H9 (cell line): Measurements from ENCODE around the gene PDIA6. TPM values are rescaled to one million over a fixed set of nuclear protein-coding genes. Genes with fewer than 3 reads are reported as not detected.

Experiments used
- DNase-seq: peaks from one replicate; pipeline ENCODE4 v3.0.0-alpha.2; 2017
- H2AFZ ChIP-seq: one replicate; pipeline ENCODE4 v1.6.1; 2013; ENCODE audit warnings: mild to moderate bottlenecking, low read length, control low read depth, moderate library complexity
- H2AK5ac ChIP-seq: 2 replicates; pipeline ENCODE4 v1.6.1; 2013; ENCODE audit warnings: low read length, control low read depth, mixed read lengths; ENCODE audit not compliant: insufficient read length
- H2BK120ac ChIP-seq: one replicate; pipeline ENCODE4 v1.6.1; 2013; ENCODE audit warnings: low read depth, mild to moderate bottlenecking, low read length, control low read depth, inconsistent platforms; ENCODE audit not compliant: poor library complexity, severe bottlenecking
- H2BK12ac ChIP-seq: 2 replicates; pipeline ENCODE4 v1.6.1; 2013; ENCODE audit warnings: low read length, control low read depth, mixed read lengths, low read depth; ENCODE audit not compliant: insufficient read length
- H2BK15ac ChIP-seq: 2 replicates; pipeline ENCODE4 v1.6.1; 2013; ENCODE audit warnings: low read depth, low read length, control low read depth
- H2BK20ac ChIP-seq: one replicate; pipeline ENCODE4 v1.6.1; 2013; ENCODE audit warnings: low read depth, mild to moderate bottlenecking, low read length, control low read depth, inconsistent platforms; ENCODE audit not compliant: poor library complexity, severe bottlenecking
- H2BK5ac ChIP-seq: 2 replicates; pipeline ENCODE4 v1.6.1; 2013; ENCODE audit warnings: low read length, control low read depth, mixed read lengths; ENCODE audit not compliant: insufficient read length
- H3K14ac ChIP-seq: 2 replicates; pipeline ENCODE4 v1.6.1; 2013; ENCODE audit warnings: low read length, control low read depth; ENCODE audit not compliant: insufficient read depth
- H3K18ac ChIP-seq: 2 replicates; pipeline ENCODE4 v1.6.1; 2013; ENCODE audit warnings: low read depth, mild to moderate bottlenecking, mixed read lengths, low read length, control low read depth; ENCODE audit not compliant: insufficient read length
- H3K23ac ChIP-seq: 2 replicates; pipeline ENCODE4 v1.6.1; 2013; ENCODE audit warnings: low read length, control low read depth, mixed read lengths, low read depth; ENCODE audit not compliant: insufficient read length
- H3K23me2 ChIP-seq: 2 replicates; pipeline ENCODE4 v1.6.1; 2013; ENCODE audit warnings: low read depth, mild to moderate bottlenecking, mixed read lengths, low read length, control low read depth; ENCODE audit not compliant: insufficient read length, poor library complexity, severe bottlenecking
- H3K27ac ChIP-seq: 2 replicates; pipeline ENCODE4 v1.5.1; 2013; ENCODE audit warnings: low read length, control low read depth, mixed read lengths, low read depth; ENCODE audit not compliant: insufficient read length
- H3K27me3 ChIP-seq: 2 replicates; pipeline ENCODE4 v1.6.1; 2013; ENCODE audit warnings: low read length, control low read depth, inconsistent platforms; ENCODE audit not compliant: insufficient read depth
- H3K4ac ChIP-seq: 2 replicates; pipeline ENCODE4 v1.6.1; 2013; ENCODE audit warnings: low read depth, mild to moderate bottlenecking, control low read depth, inconsistent platforms, low read length, moderate library complexity
- H3K4me1 ChIP-seq: 2 replicates; pipeline ENCODE4 v1.6.1; 2013; ENCODE audit warnings: low read length, control low read depth, inconsistent platforms; ENCODE audit not compliant: insufficient read depth
- H3K4me2 ChIP-seq: 2 replicates; pipeline ENCODE4 v1.6.1; 2013; ENCODE audit warnings: low read length, control low read depth, mixed read lengths; ENCODE audit not compliant: insufficient read length, insufficient read depth
- H3K56ac ChIP-seq: 2 replicates; pipeline ENCODE4 v1.6.1; 2013; ENCODE audit warnings: low read depth, mild to moderate bottlenecking, mixed read lengths, low read length, control low read depth; ENCODE audit not compliant: insufficient read length
- H3K79me1 ChIP-seq: 2 replicates; pipeline ENCODE4 v1.6.1; 2013; ENCODE audit warnings: low read depth, mild to moderate bottlenecking, moderate library complexity, low read length, control low read depth, inconsistent platforms; ENCODE audit not compliant: insufficient read depth, poor library complexity, severe bottlenecking
- H3K79me2 ChIP-seq: 2 replicates; pipeline ENCODE4 v1.6.1; 2013; ENCODE audit warnings: low read length, control low read depth, inconsistent platforms; ENCODE audit not compliant: insufficient read depth
- H3K9ac ChIP-seq: 2 replicates; pipeline ENCODE4 v1.6.1; 2013; ENCODE audit warnings: low read length, control low read depth, mixed read lengths; ENCODE audit not compliant: insufficient read length; ENCODE audit errors: extremely low read depth
- H3K9me3 ChIP-seq: one replicate; pipeline ENCODE4 v1.6.1; 2013; ENCODE audit warnings: low read depth, low read length, inconsistent platforms; ENCODE audit not compliant: control insufficient read depth
- H3T11ph ChIP-seq: one replicate; pipeline ENCODE4 v1.6.1; 2013; ENCODE audit warnings: mild to moderate bottlenecking, low read length, control low read depth, inconsistent platforms
- H4K20me1 ChIP-seq: one replicate; pipeline ENCODE4 v1.6.1; 2013; ENCODE audit not compliant: control insufficient read depth, insufficient read length, insufficient read depth
- H4K5ac ChIP-seq: 2 replicates; pipeline ENCODE4 v1.6.1; 2013; ENCODE audit warnings: low read depth, mild to moderate bottlenecking, mixed read lengths, low read length, control low read depth; ENCODE audit not compliant: insufficient read length
- H4K8ac ChIP-seq: replicated peaks from 2 replicates; pipeline ENCODE4 v1.6.1; 2013; ENCODE audit warnings: low read length, control low read depth, mixed read lengths, low read depth; ENCODE audit not compliant: insufficient read length
- H4K91ac ChIP-seq: 2 replicates; pipeline ENCODE4 v1.6.1; 2013; ENCODE audit warnings: low read depth, mild to moderate bottlenecking, moderate library complexity, mixed read lengths, low read length, control low read depth; ENCODE audit not compliant: insufficient read length
- H3K27ac Mint-ChIP-seq, 3 experiments: 2 replicates in 2 of 3; 3 replicates in 1 of 3; pipeline ENCODE4 v1.8.0; 2020 to 2021; ENCODE audit warnings: mixed read lengths in 3 of 3, mild to moderate bottlenecking in 1 of 3, moderate library complexity in 1 of 3
- H3K27me3 Mint-ChIP-seq: 2 replicates; pipeline ENCODE4 v1.8.0; 2021; ENCODE audit warnings: low read depth, mild to moderate bottlenecking, moderate library complexity, mixed read lengths
- H3K36me3 Mint-ChIP-seq, 3 experiments: 2 replicates in 2 of 3; 3 replicates in 1 of 3; pipeline ENCODE4 v1.8.0; 2020 to 2021; ENCODE audit warnings: low read depth in 3 of 3, mixed read lengths in 3 of 3; ENCODE audit not compliant: insufficient read depth in 1 of 3
- H3K4me1 Mint-ChIP-seq, 2 experiments: 2 replicates each; pipeline ENCODE4 v1.8.0; 2020; ENCODE audit warnings: mixed read lengths in 2 of 2
- H3K4me3 Mint-ChIP-seq, 2 experiments: 2 replicates in 1 of 2; 3 replicates in 1 of 2; pipeline ENCODE4 v1.8.0; 2020 to 2021; ENCODE audit warnings: mild to moderate bottlenecking in 2 of 2, mixed read lengths in 2 of 2, moderate library complexity in 1 of 2
- H3K9me3 Mint-ChIP-seq, 2 experiments: 2 replicates in 1 of 2; 3 replicates in 1 of 2; pipeline ENCODE4 v1.8.0; 2020; ENCODE audit warnings: mild to moderate bottlenecking in 2 of 2, mixed read lengths in 2 of 2, moderate library complexity in 1 of 2
- WGBS: extraction: QIAGEN DNeasy Blood & Tissue Kit; methylation state at CpG from one replicate; pipeline ENCODE4 v1.1.7; 2013; ENCODE audit warnings: missing lambda C conversion rate, low lambda C conversion rate, mixed read lengths; ENCODE audit not compliant: insufficient read length; ENCODE audit errors: extremely low coverage; 5-methylcytosine and 5-hydroxymethylcytosine counted together
- total RNA-seq: library from RNA; stranded (reverse); gene quantifications from 2 replicates; pipeline ENCODE4 v1.2.1, GENCODE V29; 2021
- TF ChIP-seq, protein P1 (sequence below): fragments of 200-600 bp; sonication (generic); conservative IDR thresholded peaks from 3 replicates; pipeline ENCODE4 v1.8.0; 2021; ENCODE audit warnings: antibody characterized with exemption, mild to moderate bottlenecking

PDIA6 gene
- total RNA-seq, 1 experiment from 2014 or later: 301 TPM

DNA sequence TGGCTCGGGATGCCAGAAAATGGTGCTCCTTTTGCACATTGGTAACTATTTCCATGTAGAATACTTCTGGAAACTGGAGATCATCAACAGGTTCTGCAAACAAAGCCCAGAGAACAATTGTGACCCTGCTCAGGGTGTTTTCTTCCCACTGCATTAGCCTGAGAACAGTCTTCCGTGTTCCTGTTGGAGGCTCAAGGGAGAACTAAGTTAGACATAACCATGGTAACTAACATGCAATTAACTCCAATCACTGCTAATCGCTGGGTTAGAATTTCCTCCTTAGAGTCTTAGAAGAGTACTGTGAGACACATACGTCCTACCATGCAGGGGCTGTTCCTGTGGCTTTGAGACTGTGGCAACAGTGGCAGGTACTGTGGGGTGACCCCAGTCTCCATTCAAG, 36.0 kb upstream of the PDIA6 start:
- Histone ChIP-seq H3K23me2 (no peaks in the 10 kb centered on the region), H3K27ac (no peak overlapping the region), H3K9me3 (no peaks in the 10 kb centered on the region), H2BK5ac (no peak overlapping the region), H3K27me3 (no peaks in the 10 kb centered on the region), H3K79me2 (no peaks in the 10 kb centered on the region), H3K14ac (no peak overlapping the region), H3K9ac (no peak overlapping the region), H2AFZ (no peak overlapping the region), H2BK15ac (no peak overlapping the region), H2BK20ac (no peak overlapping the region), H4K8ac (no peak overlapping the region), H3K56ac (no peak overlapping the region), H2AK5ac (no peak overlapping the region), H3K18ac (no peak overlapping the region), H3K4me2 (no peak overlapping the region), H3T11ph (no peak overlapping the region), H3K4ac (no peak overlapping the region), H4K91ac (no peak overlapping the region), H4K20me1 (no peaks in the 10 kb centered on the region), H3K4me1 (no peaks in the 10 kb centered on the region), H3K23ac (no peak overlapping the region), H2BK12ac (no peak overlapping the region), H2BK120ac (no peak overlapping the region), H3K79me1 (no peaks in the 10 kb centered on the region), H4K5ac (no peak overlapping the region)
- no peak for DNase-seq
- H3K9me3 Mint-ChIP-seq: no peaks in the 10 kb centered on the region; a peak in 1 of 5 replicates
- H3K4me3 Mint-ChIP-seq: no peak overlapping the region
- H3K36me3 Mint-ChIP-seq: no peaks in the 10 kb centered on the region
- no CpG with 5 or more reads among the region's 4 CpGs for WGBS
- TF ChIP-seq, protein P1, sequence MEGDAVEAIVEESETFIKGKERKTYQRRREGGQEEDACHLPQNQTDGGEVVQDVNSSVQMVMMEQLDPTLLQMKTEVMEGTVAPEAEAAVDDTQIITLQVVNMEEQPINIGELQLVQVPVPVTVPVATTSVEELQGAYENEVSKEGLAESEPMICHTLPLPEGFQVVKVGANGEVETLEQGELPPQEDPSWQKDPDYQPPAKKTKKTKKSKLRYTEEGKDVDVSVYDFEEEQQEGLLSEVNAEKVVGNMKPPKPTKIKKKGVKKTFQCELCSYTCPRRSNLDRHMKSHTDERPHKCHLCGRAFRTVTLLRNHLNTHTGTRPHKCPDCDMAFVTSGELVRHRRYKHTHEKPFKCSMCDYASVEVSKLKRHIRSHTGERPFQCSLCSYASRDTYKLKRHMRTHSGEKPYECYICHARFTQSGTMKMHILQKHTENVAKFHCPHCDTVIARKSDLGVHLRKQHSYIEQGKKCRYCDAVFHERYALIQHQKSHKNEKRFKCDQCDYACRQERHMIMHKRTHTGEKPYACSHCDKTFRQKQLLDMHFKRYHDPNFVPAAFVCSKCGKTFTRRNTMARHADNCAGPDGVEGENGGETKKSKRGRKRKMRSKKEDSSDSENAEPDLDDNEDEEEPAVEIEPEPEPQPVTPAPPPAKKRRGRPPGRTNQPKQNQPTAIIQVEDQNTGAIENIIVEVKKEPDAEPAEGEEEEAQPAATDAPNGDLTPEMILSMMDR: no peak
- no peak overlapping the region for H3K27ac Mint-ChIP-seq
- peaks cover 19 to 20% of the 10 kb centered on the region in 2 experiments for H3K4me1 Mint-ChIP-seq
- no peaks in the 10 kb centered on the region; the same call in 1 of the 2 replicates for H3K27me3 Mint-ChIP-seq
